ENCODE measurements around the gene CLTA.

DNA sequence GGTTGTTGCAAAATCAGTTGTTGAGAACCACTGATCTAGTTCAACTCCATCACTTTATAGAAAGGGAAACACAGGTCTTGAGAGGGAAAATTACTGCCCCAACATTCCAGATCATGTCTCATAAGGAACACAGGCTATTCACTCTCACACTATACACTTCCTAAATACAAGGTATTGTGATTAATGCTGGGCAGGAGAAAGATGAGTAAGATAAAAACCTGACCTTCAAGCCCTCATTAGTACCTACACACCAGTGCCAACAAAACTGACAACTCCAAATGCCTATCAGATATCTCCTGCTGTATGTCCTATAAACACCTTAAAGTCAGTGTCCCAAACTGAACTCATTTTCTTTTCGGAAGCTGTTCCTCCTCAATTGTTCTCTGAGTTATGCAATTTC lies 59.4 kb downstream of the CLTA start:
- TF ChIP-seq, protein P1, sequence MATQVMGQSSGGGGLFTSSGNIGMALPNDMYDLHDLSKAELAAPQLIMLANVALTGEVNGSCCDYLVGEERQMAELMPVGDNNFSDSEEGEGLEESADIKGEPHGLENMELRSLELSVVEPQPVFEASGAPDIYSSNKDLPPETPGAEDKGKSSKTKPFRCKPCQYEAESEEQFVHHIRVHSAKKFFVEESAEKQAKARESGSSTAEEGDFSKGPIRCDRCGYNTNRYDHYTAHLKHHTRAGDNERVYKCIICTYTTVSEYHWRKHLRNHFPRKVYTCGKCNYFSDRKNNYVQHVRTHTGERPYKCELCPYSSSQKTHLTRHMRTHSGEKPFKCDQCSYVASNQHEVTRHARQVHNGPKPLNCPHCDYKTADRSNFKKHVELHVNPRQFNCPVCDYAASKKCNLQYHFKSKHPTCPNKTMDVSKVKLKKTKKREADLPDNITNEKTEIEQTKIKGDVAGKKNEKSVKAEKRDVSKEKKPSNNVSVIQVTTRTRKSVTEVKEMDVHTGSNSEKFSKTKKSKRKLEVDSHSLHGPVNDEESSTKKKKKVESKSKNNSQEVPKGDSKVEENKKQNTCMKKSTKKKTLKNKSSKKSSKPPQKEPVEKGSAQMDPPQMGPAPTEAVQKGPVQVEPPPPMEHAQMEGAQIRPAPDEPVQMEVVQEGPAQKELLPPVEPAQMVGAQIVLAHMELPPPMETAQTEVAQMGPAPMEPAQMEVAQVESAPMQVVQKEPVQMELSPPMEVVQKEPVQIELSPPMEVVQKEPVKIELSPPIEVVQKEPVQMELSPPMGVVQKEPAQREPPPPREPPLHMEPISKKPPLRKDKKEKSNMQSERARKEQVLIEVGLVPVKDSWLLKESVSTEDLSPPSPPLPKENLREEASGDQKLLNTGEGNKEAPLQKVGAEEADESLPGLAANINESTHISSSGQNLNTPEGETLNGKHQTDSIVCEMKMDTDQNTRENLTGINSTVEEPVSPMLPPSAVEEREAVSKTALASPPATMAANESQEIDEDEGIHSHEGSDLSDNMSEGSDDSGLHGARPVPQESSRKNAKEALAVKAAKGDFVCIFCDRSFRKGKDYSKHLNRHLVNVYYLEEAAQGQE (IDR thresholded peaks at IDR 0.05; ENCODE audit: insufficient read depth in 1 of 2, low read depth in 2 of 2, low read length in 1 of 2) = no peak
- TF ChIP-seq, protein P2, sequence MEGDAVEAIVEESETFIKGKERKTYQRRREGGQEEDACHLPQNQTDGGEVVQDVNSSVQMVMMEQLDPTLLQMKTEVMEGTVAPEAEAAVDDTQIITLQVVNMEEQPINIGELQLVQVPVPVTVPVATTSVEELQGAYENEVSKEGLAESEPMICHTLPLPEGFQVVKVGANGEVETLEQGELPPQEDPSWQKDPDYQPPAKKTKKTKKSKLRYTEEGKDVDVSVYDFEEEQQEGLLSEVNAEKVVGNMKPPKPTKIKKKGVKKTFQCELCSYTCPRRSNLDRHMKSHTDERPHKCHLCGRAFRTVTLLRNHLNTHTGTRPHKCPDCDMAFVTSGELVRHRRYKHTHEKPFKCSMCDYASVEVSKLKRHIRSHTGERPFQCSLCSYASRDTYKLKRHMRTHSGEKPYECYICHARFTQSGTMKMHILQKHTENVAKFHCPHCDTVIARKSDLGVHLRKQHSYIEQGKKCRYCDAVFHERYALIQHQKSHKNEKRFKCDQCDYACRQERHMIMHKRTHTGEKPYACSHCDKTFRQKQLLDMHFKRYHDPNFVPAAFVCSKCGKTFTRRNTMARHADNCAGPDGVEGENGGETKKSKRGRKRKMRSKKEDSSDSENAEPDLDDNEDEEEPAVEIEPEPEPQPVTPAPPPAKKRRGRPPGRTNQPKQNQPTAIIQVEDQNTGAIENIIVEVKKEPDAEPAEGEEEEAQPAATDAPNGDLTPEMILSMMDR (IDR thresholded peaks at IDR 0.05) = no peak
- TF ChIP-seq POLR2AphosphoS5 (IDR thresholded peaks at IDR 0.05; ENCODE audit: low read depth, low read length) = no peak
